ENCODE results near the gene ST3GAL3.

The ST3GAL3 gene

GRCh38 chr1:43789604-43790550, 82.5 kb downstream of the ST3GAL3 start:
- DNase-seq = no peak

DNA sequence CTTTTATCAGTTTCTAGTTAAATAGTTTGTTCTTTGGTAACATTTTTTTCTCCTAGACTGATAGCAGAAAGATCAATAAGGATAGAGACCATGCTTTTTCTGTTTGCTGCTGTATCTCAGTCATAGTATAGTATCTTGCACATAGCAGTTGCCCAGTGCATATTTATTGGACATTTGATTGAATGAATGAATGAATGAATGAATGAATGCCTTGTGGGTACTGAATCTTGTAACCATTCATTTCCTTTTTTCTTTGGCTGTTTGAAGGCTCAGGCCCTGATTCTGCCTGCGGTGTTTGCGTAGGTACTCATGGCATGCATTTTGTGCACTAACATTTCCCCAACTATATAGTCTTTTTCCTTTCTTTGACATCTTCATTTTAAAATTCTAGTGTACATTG, 83.9 kb downstream of the ST3GAL3 start:
- no peak for DNase-seq

DNA sequence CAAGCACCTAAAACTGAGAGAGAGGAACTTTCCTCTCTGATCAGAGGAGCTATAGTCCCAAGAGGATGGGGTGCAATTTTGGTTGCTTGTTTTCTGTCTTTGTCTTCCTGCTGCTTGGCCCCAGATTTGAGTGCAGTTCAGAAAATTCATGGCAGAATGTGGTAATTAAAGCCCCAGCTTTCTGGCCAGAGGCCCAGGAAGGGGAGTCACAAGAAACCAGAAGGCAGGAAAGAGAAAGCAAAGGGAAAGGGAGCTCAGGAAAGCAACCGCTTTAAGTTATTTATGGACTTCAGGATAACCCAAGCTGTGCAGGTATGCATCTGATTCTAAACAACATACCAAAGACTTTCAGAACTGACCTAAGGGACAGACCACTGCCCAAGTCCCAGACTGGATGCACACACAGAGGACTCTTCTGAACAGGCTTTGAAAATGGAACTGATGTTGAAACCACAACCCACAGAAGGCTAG, 88.8 kb downstream of the ST3GAL3 start:
- no peak for DNase-seq

DNA sequence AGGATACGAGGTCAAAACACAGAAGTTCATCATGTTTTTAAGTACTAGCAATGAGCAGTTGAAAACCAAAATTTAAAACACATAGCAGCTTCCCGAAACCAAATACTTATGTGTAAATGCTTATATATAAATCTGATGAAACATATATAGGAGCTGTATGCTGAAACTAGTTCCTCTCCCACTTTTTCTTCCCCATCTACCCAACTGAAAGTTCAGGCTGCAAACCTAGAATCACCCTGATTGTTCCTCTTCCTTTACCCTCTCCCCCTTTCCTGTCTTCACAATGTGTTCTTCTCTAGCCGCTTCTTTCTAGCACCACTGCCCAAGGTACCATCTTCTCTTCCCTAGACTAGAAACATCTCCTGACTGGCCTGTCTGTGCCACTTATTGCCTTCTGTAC, 90.6 kb downstream of the ST3GAL3 start:
- no peak for DNase-seq

- no peak for DNase-seq
Measured at GRCh38 chr1:43799656-43800635, 92.6 kb downstream of the ST3GAL3 start.

GRCh38 chr1:43800771-43801170, 93.4 kb downstream of the ST3GAL3 start:
- DNase-seq = no peak

DNA sequence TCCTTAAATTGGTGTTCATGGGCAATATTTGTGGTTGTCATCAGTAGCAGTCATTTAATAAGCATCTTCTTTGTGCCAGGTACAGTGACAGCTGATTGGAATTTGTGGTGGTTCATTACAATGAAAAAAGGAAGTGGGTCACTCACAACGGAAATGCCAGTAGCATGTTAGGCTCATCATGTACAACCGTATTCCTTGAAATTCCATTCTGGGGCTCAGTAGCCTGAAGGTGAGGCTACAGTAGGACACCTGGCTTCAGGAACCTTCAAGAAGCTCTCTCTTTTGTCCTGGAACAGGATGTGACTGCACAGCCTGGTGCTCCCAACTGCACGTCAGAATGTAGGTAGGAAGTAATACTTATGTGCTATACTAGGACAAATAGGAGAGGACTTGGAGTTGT, 93.9 kb downstream of the ST3GAL3 start:
- no peak for DNase-seq

GRCh38 chr1:43802356-43802980, 95.1 kb downstream of the ST3GAL3 start:
- no peak for DNase-seq

GRCh38 chr1:43803105-43803504, 95.8 kb downstream of the ST3GAL3 start:
- DNase-seq = no peak

DNA sequence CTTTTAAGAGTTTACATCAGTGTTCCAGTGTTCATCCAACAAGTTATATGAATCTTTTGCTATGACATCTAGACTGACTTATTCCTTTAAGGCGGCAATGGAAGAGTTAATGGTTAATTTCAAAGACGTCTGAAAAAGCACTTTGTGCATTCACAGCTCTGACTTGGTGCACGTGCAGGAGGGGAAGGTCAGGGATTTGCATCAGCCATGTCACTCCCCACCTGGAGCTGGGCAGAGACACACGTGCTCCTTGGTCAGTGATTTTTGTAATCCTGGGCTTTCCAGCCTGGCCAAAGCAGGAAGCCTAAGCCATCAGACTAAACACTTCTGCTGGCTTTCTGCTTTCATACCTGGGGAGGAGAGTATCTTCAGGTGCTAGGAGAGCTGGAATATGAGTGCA, 96.3 kb downstream of the ST3GAL3 start:
- DNase-seq = no peak

DNA sequence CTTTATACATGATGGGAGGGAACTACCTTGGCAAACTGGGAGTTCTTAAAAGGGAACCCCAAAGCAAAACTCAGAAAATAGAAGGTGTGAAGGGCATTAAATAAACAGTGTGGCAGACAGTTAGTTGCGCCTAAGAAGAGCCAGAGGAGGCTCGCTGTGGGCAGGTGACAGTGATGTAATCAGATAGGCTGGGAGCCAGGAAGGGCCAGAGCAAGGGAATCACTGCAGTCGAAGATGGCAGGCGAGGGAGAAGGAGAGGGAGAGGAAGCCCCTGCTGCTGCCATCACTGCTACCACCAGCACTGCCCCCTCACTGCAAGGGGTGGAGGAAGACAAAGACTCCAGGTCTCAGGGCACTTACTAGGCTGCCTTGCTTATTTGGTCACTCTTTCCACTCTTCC, 97.2 kb downstream of the ST3GAL3 start:
- DNase-seq = no peak

- DNase-seq = no peak
Measured at GRCh38 chr1:43805340-43805739, 98.0 kb downstream of the ST3GAL3 start.

DNA sequence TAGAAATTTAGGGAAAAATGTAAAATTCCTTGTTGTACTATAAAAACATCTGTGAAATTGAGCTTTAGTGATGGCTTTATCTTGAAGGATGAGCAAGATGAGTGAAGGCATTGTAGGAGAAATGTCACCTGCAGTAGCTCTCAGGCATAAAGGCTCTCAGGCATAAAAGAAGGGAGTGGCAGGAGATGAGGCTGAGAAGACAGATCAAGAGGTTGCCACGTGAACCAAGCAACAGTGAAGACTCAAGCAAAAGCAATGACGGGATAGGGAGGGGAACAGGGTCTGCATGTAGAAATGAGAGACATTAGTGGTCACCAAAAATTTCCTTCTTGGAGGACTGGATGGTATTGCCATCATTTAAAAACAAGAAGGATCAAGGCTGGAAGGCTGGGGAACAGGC, 98.8 kb downstream of the ST3GAL3 start:
- DNase-seq = no peak

GRCh38 chr1:43809097-43809673, 101.8 kb downstream of the ST3GAL3 start:
- no peak for DNase-seq

GRCh38 chr1:43812579-43812978, 105.2 kb downstream of the ST3GAL3 start:
- no peak for DNase-seq

DNA sequence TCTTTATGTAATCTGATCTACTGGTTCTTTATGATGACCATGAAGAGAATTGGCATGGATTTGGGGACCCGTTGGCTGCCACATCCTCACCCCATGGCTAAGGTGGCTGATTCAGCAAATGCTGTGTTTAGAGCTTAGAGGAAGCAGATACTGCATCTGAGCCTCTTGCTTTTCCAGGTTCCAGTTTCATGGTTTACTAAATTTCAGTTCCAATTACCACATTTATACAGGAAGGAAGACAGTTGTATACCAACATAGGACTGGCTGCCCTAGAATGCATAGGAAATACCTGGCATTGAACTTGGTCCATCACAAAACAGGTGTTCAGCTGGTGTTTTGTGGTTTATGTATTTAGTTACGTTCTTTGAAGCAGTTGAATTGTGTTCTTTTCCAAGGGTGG, 107.1 kb downstream of the ST3GAL3 start:
- DNase-seq = no peak

DNA sequence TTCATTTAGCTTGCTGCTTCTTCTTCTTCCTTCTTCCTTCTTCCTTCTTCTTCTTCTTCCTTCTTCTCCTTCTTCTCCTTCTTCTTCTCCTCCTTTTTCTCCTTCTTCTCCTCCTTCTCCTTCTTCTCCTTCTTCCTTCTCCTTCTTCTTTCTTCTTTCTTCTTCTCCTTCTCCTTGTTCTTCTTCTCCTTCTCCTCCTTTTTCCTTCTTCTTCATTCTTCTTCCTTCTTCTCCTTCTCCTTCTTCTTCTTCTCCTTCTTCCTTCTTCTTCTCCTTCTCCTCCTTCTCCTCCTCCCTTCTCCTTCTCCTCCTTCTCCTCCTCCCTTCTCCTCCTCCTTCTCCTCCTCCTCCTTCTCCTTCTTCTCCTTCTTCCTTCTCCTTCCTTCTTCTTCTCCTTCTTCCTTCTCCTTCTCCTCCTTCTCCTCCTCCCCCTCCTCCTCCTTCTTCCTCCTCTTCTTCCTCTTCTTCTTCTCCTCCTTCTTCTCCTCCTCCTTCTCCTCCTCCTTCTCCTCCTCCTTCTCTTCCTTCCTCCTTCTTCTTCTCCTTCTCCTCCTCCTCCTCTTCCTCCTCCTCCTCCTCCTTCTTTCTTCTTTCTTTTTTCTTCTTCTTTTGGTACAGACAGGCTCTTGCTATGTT, 110.1 kb downstream of the ST3GAL3 start:
- DNase-seq = no peak

GRCh38 chr1:43818691-43819090, 111.4 kb downstream of the ST3GAL3 start:
- DNase-seq = no peak

DNA sequence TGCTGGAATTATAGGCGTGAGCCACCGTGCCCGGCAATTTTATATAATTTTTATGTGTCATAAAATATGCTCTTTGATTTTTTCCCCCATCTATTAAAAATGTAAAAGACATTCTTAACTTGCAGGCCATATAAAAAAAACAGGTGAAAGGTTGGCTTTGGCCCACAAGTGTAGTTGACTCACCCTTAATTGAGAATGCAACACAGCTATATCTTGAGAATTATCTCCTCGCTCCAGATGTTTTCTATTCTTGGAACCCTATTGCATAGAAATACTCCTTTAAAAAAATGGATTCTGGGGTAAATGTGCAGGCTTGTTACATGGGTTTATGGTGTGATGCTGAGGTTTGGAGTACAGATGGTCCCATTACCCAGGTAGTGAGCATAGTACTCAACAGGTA, 112.0 kb downstream of the ST3GAL3 start:
- no peak for DNase-seq

- DNase-seq = no peak
Measured at GRCh38 chr1:43821471-43821870, 114.1 kb downstream of the ST3GAL3 start.

GRCh38 chr1:43822040-43822690, 114.8 kb downstream of the ST3GAL3 start:
- DNase-seq = no peak

- no peak for DNase-seq
Measured at GRCh38 chr1:43824795-43825194, 117.5 kb downstream of the ST3GAL3 start.

All from stimulated activated CD4-positive, alpha-beta T cell treated with anti-CD3 and anti-CD28 coated beads, Interleukin-2, amount 100 ng/mL, for 48 hours (primary cell).